Lung (tissue), 12 donors: ENCODE measurements around the gene ABCC2. TPM values are rescaled to one million over a fixed set of nuclear protein-coding genes. Genes with fewer than 3 reads are reported as not detected.
A peak's percentile ranks its signal among the peaks of the same experiment; 100 is the strongest.

Source experiments
- ATAC-seq: fragments of 200-7000 bp; cut with Tn5 transposase; one replicate; pipeline ENCODE4 v1.9.1; 2020; ENCODE audit warnings: moderate number of reproducible peaks; ENCODE audit not compliant: insufficient read depth, low FRiP score
- DNase-seq, 3 donors: peaks; one replicate each; pipeline ENCODE4 v3.0.0-alpha.2; 2013 to 2017
- H3K27ac ChIP-seq, 2 donors: one replicate each; pipeline ENCODE4 v1.5.1; 2013; ENCODE audit warnings: mild to moderate bottlenecking in 2 of 2, moderate library complexity in 2 of 2, control low read depth in 1 of 2, inconsistent platforms in 1 of 2, low read depth in 1 of 2, low read length in 1 of 2
- H3K27me3 ChIP-seq, 3 donors: one replicate each; pipeline ENCODE4 v1.5.1; 2013; ENCODE audit warnings: low read length in 2 of 3; ENCODE audit not compliant: control insufficient read depth in 3 of 3, insufficient read depth in 3 of 3
- H3K36me3 ChIP-seq, 4 donors: one replicate each; pipeline ENCODE4 v1.5.1; 2013; ENCODE audit warnings: low read length in 4 of 4, mild to moderate bottlenecking in 1 of 4, moderate library complexity in 1 of 4; ENCODE audit not compliant: control insufficient read depth in 4 of 4, insufficient read depth in 4 of 4
- H3K4me1 ChIP-seq, 5 donors: one replicate each; pipeline ENCODE4 v1.5.1; 2013; ENCODE audit warnings: low read length in 5 of 5, mild to moderate bottlenecking in 2 of 5, moderate library complexity in 1 of 5; ENCODE audit not compliant: control insufficient read depth in 5 of 5, insufficient read depth in 5 of 5
- H3K4me3 ChIP-seq: one replicate; pipeline ENCODE4 v1.5.1; 2013; ENCODE audit warnings: mild to moderate bottlenecking, control low read depth, moderate library complexity
- H3K9ac ChIP-seq, 2 donors: one replicate each; pipeline ENCODE4 v1.5.1; 2013; ENCODE audit warnings: low read length in 2 of 2, control low read depth in 1 of 2; ENCODE audit not compliant: insufficient read depth in 1 of 2
- H3K9me3 ChIP-seq, 4 donors: one replicate each; pipeline ENCODE4 v1.5.1; 2013; ENCODE audit warnings: low read length in 3 of 4, mild to moderate bottlenecking in 1 of 4, moderate library complexity in 1 of 4; ENCODE audit not compliant: control insufficient read depth in 4 of 4, insufficient read depth in 3 of 4
- WGBS, 2 donors: extraction: QIAGEN DNeasy Blood & Tissue Kit; methylation state at CpG; one replicate each; pipeline ENCODE4 v1.1.7; 2013; 5-methylcytosine and 5-hydroxymethylcytosine counted together
- polyA plus RNA-seq, 2 donors: library from polyadenylated mRNA; stranded (reverse); fragments of 200-250 nt; gene quantifications; one replicate each; pipeline ENCODE4 v1.2.1, GENCODE V29; 2013
- total RNA-seq, 2 donors: library from RNA; depleted of rRNA in 1 of 2; stranded (reverse); fragments of >200 nt in 1 of 2; gene quantifications; one replicate each; pipeline ENCODE4 v1.2.1, GENCODE V29; 2014 to 2021
- TF ChIP-seq, protein P1 (sequence below): IDR thresholded peaks from 2 replicates; pipeline ENCODE4 v1.5.1; 2012; ENCODE audit warnings: mild to moderate bottlenecking; ENCODE audit errors: control extremely low read depth, extremely low read depth
- donor health status: control.
- donor health status: control.
- donor health status: Bipolar disorder and iron deficiency.
- donor health status: healthy.
- donor health status: DM: yes; HTN: yes; CAD: no.

Gene ABCC2
- total and polyA plus RNA-seq, 4 donors, result 0.47 to 1.3 (median 0.96) TPM

DNA sequence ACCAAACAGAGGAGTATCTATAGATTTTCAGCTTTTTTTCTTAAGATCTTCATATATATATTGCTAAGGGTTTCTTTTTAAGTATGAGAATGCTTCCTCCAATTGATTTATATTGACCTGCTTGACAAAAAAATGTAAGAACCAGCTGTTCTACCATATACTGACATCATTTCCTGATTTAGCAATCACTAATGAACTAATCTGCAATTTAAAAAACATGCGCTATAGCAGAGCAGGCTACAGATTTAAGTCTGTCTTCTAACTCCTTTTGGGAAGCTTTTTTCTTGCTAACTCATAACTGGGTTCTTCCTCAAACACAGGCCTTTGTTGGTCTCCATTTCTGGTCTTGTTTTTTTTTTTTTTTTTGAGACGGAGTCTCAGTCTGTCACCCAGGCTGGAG is 33.2 kb downstream of the ABCC2 start:
- Histone ChIP-seq H3K4me1 (peaks cover 0 to 1% (median 0%) of the 10 kb centered on the region in 5 donors), H3K36me3 (peaks cover 0 to 4% (median 0%) of the 10 kb centered on the region in 4 donors), H3K27ac (no peak overlapping the region), H3K9me3 (no peaks in the 10 kb centered on the region), H3K27me3 (no peaks in the 10 kb centered on the region), H3K9ac (no peak overlapping the region), H3K4me3 (no peak overlapping the region)
- DNase-seq (peak in 1 of 3 donors; percentile 17), ATAC-seq (no peak)
- TF ChIP-seq, protein P1, sequence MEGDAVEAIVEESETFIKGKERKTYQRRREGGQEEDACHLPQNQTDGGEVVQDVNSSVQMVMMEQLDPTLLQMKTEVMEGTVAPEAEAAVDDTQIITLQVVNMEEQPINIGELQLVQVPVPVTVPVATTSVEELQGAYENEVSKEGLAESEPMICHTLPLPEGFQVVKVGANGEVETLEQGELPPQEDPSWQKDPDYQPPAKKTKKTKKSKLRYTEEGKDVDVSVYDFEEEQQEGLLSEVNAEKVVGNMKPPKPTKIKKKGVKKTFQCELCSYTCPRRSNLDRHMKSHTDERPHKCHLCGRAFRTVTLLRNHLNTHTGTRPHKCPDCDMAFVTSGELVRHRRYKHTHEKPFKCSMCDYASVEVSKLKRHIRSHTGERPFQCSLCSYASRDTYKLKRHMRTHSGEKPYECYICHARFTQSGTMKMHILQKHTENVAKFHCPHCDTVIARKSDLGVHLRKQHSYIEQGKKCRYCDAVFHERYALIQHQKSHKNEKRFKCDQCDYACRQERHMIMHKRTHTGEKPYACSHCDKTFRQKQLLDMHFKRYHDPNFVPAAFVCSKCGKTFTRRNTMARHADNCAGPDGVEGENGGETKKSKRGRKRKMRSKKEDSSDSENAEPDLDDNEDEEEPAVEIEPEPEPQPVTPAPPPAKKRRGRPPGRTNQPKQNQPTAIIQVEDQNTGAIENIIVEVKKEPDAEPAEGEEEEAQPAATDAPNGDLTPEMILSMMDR, result no peak
- 49 to 78% methylated on average over 2 of the region's 2 CpGs for WGBS, 2 donors

GRCh38 chr10:99827936-99828335 is 45.5 kb downstream of the ABCC2 start:
- peak in 2 of 3 donors; percentile 35 to 42 for DNase-seq
- TF ChIP-seq, protein P1, result no peak

GRCh38 chr10:99828464-99828863 is 46.0 kb downstream of the ABCC2 start:
- H3K4me1 ChIP-seq, result no peaks in the 10 kb centered on the region
- no peak for DNase-seq
- ATAC-seq, result no peak
- TF ChIP-seq, protein P1, result no peak
- no peaks in the 10 kb centered on the region for H3K27me3 ChIP-seq
- H3K9me3 ChIP-seq, result no peaks in the 10 kb centered on the region
- no peak overlapping the region for H3K4me3 ChIP-seq
- WGBS, 2 donors, result 71 to 72% methylated on average over 2 of the region's 2 CpGs
- no peak overlapping the region for H3K27ac ChIP-seq
- no peaks in the 10 kb centered on the region for H3K36me3 ChIP-seq
- H3K9ac ChIP-seq, result no peak overlapping the region

More at GRCh38 chr10:99827936-99828335, 45.5 kb downstream of the ABCC2 start:
- Histone ChIP-seq H3K4me1 (no peaks in the 10 kb centered on the region), H3K9me3 (no peaks in the 10 kb centered on the region), H3K27me3 (no peaks in the 10 kb centered on the region), H3K9ac (no peak overlapping the region), H3K4me3 (no peak overlapping the region), H3K36me3 (no peaks in the 10 kb centered on the region), H3K27ac (no peak overlapping the region)
- no peak for ATAC-seq
- WGBS, 2 donors, result 86 to 89% methylated on average over 3 of the region's 3 CpGs

GRCh38 chr10:99832439-99832838 is 50.0 kb downstream of the ABCC2 start:
- Histone ChIP-seq H3K27me3 (no peaks in the 10 kb centered on the region), H3K9me3 (no peaks in the 10 kb centered on the region), H3K9ac (no peak overlapping the region), H3K4me1 (no peaks in the 10 kb centered on the region), H3K36me3 (no peaks in the 10 kb centered on the region), H3K27ac (no peak overlapping the region), H3K4me3 (no peak overlapping the region)
- TF ChIP-seq, protein P1, result no peak
- 85 to 92% methylated on average over 2 of the region's 2 CpGs for WGBS, 2 donors
- DNase-seq (no peak), ATAC-seq (no peak)
